Measurements from ENCODE around the gene B3GALNT2. TPM values are rescaled to one million over a fixed set of nuclear protein-coding genes. Genes with fewer than 3 reads are reported as not detected.

Gene B3GALNT2
- total and polyA plus RNA-seq, 12 donors, result 2.6 to 26.6 (median 21.4) TPM

DNA sequence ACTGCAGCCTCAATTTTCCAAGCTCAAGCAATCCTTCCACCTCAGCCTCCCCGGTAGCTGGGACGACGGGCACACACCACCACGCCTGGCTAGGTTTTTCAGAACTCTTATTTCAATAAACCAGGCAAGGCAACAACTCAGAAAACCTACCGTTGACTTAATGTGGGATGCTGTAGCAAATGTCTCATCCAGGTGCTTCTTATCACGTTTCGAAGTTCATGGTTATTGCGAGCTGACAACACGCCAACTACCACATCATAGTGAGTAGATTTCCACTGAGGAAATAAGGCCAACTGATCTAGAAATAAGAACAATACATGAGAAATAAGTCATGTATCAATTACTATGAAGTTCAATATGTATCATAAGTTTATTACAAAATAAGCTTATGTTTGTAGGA, 9.7 kb downstream of the B3GALNT2 start:
- intact Hi-C loops (cut with DNase I), result no loop called here
- no peak overlapping the region for H3K4me3 ChIP-seq
- no peaks in the 10 kb centered on the region for H3K9me3 ChIP-seq
- DNase-seq, result no peak
- TF ChIP-seq, protein P1, sequence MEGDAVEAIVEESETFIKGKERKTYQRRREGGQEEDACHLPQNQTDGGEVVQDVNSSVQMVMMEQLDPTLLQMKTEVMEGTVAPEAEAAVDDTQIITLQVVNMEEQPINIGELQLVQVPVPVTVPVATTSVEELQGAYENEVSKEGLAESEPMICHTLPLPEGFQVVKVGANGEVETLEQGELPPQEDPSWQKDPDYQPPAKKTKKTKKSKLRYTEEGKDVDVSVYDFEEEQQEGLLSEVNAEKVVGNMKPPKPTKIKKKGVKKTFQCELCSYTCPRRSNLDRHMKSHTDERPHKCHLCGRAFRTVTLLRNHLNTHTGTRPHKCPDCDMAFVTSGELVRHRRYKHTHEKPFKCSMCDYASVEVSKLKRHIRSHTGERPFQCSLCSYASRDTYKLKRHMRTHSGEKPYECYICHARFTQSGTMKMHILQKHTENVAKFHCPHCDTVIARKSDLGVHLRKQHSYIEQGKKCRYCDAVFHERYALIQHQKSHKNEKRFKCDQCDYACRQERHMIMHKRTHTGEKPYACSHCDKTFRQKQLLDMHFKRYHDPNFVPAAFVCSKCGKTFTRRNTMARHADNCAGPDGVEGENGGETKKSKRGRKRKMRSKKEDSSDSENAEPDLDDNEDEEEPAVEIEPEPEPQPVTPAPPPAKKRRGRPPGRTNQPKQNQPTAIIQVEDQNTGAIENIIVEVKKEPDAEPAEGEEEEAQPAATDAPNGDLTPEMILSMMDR (IDR thresholded peaks at IDR 0.05), result no peak
- H3K27me3 ChIP-seq, result no peaks in the 10 kb centered on the region
- H3K4me1 ChIP-seq, result peaks cover 0 to 7% (median 0%) of the 10 kb centered on the region in 9 donors
- 92 to 93% methylated on average over 9 of the region's 9 CpGs for WGBS, 2 donors
- no peak for ATAC-seq
- no peak overlapping the region for H3K27ac ChIP-seq
- H3K36me3 ChIP-seq, result peaks cover 0 to 52% (median 13%) of the 10 kb centered on the region in 9 donors

DNA sequence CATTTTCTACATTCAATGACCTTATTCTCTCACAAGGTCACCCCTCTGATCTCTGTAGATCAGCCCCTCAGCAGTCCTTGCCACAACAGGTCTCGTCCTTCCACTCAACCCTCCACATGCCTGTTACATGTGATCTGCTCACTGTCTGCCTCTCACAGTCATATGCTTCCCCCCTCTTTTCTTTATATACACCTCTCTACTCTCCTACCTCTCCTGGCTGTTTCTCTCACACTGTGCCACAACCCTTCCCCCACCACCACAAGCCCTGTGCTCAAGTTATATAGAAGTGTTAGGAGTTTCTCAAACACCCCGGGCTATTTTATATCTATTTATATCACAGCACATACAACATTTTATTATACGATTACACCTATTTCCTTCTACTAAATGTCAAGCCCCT, 12.6 kb downstream of the B3GALNT2 start:
- intact Hi-C loops (cut with DNase I), result no loop called here
- TF ChIP-seq, protein P1 (IDR thresholded peaks at IDR 0.05), result no peak
- H3K27me3 ChIP-seq, result no peaks in the 10 kb centered on the region

DNA sequence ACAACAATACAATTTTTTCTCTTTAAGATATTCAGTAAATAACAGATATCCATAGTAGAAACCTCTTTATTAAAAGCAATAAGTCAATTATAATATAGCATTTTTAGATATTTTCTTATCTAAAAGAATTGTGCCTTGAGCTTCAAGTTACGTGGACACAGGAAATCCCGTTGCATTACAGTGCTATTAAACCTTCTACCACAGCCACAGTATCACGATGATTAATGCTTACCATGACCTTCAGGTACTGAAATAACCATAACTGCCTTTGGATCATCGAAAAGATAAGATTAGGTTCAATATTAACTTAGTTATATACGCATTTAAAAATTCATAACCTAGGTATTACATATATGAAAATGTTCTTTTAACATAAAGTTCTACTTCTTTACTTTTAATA, 17.9 kb downstream of the B3GALNT2 start:
- Histone ChIP-seq H3K4me1 (peaks cover 0 to under 1% (median 0%) of the 10 kb centered on the region in 9 donors), H3K9me3 (peaks cover 0 to 9% (median 0%) of the 10 kb centered on the region in 11 donors), H3K27me3 (no peaks in the 10 kb centered on the region), H3K4me3 (no peak overlapping the region), H3K27ac (no peak overlapping the region), H3K36me3 (peaks cover 0 to 74% (median 16%) of the 10 kb centered on the region in 9 donors)
- no peak for DNase-seq
- WGBS, 2 donors, result 75 to 81% methylated on average over 5 of the region's 5 CpGs
- no peak for ATAC-seq
- intact Hi-C loops (cut with DNase I), result no loop called here
- TF ChIP-seq, protein P1 (IDR thresholded peaks at IDR 0.05), result no peak

More for the DNA sequence above, 12.6 kb downstream of the B3GALNT2 start:
- DNase-seq, result no peak
- Histone ChIP-seq H3K4me3 (no peak overlapping the region), H3K9me3 (no peaks in the 10 kb centered on the region), H3K27ac (no peak overlapping the region), H3K4me1 (peaks cover 0 to 7% (median 0%) of the 10 kb centered on the region in 9 donors), H3K36me3 (peaks cover 0 to 69% (median 13%) of the 10 kb centered on the region in 9 donors)
- 48 to 74% methylated on average over 3 of the region's 3 CpGs for WGBS, 2 donors
- ATAC-seq, result peak in 1 of 8 donors; percentile 17

DNA sequence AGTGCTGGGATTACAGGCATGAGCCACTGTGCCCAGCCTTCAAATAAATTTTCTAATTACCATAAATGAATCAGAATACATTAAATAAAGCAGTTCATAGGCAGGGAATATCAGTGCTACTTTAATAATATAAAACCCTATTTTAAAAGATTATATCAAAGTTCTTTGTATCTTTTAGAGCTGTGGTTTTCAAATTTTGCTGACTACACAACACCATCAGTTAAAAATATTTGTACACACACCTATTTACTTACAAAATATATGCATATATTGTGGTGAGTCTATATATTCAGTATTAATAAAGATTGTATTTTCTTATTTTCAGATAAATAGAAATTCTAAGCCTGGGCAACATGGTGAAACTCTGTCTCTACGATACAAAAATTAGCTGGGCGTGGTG, 18.7 kb downstream of the B3GALNT2 start:
- Histone ChIP-seq H3K4me3 (no peak overlapping the region), H3K9me3 (peaks cover 0 to 9% (median 0%) of the 10 kb centered on the region in 11 donors), H3K27ac (no peak overlapping the region), H3K36me3 (peaks cover 0 to 77% (median 16%) of the 10 kb centered on the region in 9 donors), H3K4me1 (no peaks in the 10 kb centered on the region), H3K27me3 (no peaks in the 10 kb centered on the region)
- WGBS, 2 donors, result 99% methylated on average over 2 of the region's 2 CpGs
- TF ChIP-seq, protein P1 (IDR thresholded peaks at IDR 0.05), result no peak
- intact Hi-C loops (cut with DNase I), result no loop called here
- no peak for DNase-seq
- ATAC-seq, result no peak
